T-helper 17 cell (primary cell): ENCODE results near the gene PTH2. TPM values are rescaled to one million over a fixed set of nuclear protein-coding genes. Genes with fewer than 3 reads are reported as not detected.

Source experiments
- ATAC-seq: fragments of 150-1000 bp; cut with Tn5 transposase; 2 replicates; pipeline ENCODE4 v1.10.0; 2021; ENCODE audit warnings: mild to moderate bottlenecking, moderate library complexity
- DNase-seq, 3 donors: peaks; one replicate each; pipeline versions ENCODE4 v3.0.0 to v3.0.0-alpha.2; 2020 to 2021
- H3K9me3 ChIP-seq: one replicate; pipeline ENCODE4 v1.7.0; 2013; ENCODE audit warnings: low read length, mild to moderate bottlenecking; ENCODE audit not compliant: control insufficient read depth, poor library complexity, severe bottlenecking
- H3K27ac Mint-ChIP-seq: one replicate; pipeline ENCODE4 v1.8.0; 2022; ENCODE audit warnings: mild to moderate bottlenecking, moderate library complexity, mixed read lengths
- H3K27me3 Mint-ChIP-seq: one replicate; pipeline ENCODE4 v1.8.0; 2022; ENCODE audit warnings: mixed read lengths
- H3K36me3 Mint-ChIP-seq: one replicate; pipeline ENCODE4 v1.8.0; 2022; ENCODE audit warnings: low read depth, mixed read lengths
- H3K4me1 Mint-ChIP-seq: one replicate; pipeline ENCODE4 v1.8.0; 2022; ENCODE audit warnings: mild to moderate bottlenecking, mixed read lengths
- H3K4me3 Mint-ChIP-seq: one replicate; pipeline ENCODE4 v1.8.0; 2022; ENCODE audit warnings: mild to moderate bottlenecking, moderate library complexity, mixed read lengths
- total RNA-seq, 4 donors: library from RNA in 2 of 4; stranded (reverse) in 2 of 4; gene quantifications; one replicate each; pipeline ENCODE4 v1.2.3 and lab custom pipeline; 2022 to 2026

The PTH2 gene
- total RNA-seq, 2 donors from 2014 or later: not detected

DNA sequence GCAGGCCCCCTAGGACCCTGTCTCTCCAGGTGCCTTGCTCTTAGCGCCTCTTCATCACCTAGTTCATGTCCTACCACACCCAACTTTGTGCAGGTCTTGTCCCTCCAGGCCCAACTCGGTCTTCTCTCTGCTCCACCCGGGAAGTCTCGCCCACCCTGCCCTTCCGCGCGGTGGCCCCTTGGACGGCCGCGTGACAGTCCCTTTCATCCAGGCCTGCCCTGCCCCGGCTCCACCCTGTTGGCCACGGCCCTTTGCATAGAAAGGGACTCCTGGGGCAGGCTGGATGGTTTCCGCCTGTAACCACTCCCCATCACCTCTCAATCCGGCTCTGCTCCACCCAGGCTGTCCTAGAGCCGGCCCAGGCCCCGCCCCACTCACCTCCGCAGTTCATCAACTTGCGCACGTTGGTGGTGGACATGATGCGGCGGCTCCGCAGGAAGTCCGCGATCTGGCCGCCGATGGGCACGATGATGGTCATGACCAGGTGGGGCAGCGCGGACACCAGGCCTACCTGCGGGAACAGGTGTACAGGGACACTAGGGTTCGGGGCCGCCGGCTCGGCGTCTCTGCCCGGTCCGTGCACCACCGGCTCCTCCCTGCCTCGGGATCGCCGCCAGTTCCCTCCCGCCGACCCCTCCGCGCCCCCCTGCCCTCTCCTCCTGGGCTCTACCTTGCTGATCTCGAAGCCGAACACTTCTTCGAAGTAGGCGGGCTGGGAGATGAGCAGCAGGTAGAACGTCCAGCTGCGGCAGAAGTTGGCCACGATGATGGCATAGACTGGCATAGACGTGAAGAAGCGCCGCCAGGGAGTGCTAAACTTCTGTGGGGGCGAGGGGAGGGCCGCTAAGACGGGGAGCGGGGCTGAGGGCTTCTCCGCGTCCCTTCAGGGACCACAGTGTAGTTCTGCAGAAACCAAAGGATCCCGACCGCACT lies 9.2 kb upstream of the PTH2 start:
- ATAC-seq (peak; percentile 72), DNase-seq (peak in 1 of 3 donors; percentile 32)
- Mint-ChIP-seq H3K27ac (peak overlapping the region; percentile 39), H3K36me3 (peaks cover 13% of the 10 kb centered on the region), H3K4me1 (peaks cover 43% of the 10 kb centered on the region), H3K27me3 (peaks cover 82% of the 10 kb centered on the region), H3K4me3 (peak overlapping the region; percentile 66)
- H3K9me3 ChIP-seq: no peaks in the 10 kb centered on the region

DNA sequence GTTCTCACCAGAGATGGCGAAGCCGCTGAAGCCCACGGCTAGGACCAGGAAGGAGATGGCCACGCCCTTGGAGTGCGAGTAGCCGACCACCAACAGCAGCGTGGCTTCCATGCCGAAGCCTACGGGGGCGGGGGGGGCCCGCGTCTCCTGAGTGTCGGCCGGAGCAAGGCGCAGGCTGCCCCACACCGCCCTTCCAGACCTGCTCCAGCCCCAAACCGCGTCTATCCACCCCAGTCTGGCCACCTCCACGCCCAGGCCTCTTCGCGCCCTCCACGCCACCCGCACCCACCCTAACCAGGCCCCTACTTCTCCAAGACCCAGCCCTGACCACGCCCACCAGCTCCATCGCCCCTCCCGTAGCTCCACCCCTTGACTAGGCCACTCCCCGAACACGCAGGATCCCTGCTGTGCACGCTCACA lies 8.1 kb upstream of the PTH2 start:
- H3K27me3 Mint-ChIP-seq: peaks cover 82% of the 10 kb centered on the region
- H3K27ac Mint-ChIP-seq: no peak overlapping the region
- ATAC-seq (no peak), DNase-seq (no peak)
- peaks cover 19% of the 10 kb centered on the region for H3K36me3 Mint-ChIP-seq
- no peaks in the 10 kb centered on the region for H3K9me3 ChIP-seq
- H3K4me3 Mint-ChIP-seq: no peak overlapping the region
- peaks cover 49% of the 10 kb centered on the region for H3K4me1 Mint-ChIP-seq

DNA sequence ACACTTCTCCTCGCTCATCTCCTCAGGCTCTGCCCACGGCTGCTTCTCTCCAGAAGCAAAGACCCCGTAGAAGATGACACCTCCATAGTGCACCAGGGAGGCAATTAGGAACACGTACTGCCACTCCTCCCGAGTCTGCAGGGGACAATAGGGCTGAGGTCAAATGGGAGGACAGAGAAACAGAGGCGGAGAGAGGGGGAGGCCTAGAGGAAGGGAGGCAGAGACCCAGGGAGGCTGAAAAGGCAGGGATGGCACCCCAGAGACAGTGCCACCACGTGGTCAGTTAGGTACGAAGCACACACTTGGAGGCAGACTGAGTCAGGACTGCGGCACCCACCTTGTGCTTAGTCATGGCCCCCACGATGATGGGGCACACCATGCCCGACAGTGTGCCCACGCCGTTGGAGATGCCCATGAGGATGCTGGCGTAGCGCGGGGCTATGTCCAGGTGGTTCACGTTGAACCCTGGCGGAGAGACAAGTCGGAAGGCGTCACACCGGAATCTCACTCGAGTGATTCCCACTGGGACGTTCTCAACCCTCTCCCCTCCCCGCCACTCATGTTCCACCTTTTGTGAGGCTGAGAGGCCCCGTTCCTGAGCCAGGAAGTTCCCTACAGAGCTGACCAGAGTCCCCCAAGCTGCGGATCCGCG lies 7.6 kb upstream of the PTH2 start:
- H3K27ac Mint-ChIP-seq: no peak overlapping the region
- H3K4me3 Mint-ChIP-seq: peak overlapping the region; percentile 0
- DNase-seq: no peak
- peaks cover 49% of the 10 kb centered on the region for H3K4me1 Mint-ChIP-seq
- H3K9me3 ChIP-seq: no peaks in the 10 kb centered on the region
- ATAC-seq: no peak
- H3K27me3 Mint-ChIP-seq: peaks cover 82% of the 10 kb centered on the region
- peaks cover 19% of the 10 kb centered on the region for H3K36me3 Mint-ChIP-seq

DNA sequence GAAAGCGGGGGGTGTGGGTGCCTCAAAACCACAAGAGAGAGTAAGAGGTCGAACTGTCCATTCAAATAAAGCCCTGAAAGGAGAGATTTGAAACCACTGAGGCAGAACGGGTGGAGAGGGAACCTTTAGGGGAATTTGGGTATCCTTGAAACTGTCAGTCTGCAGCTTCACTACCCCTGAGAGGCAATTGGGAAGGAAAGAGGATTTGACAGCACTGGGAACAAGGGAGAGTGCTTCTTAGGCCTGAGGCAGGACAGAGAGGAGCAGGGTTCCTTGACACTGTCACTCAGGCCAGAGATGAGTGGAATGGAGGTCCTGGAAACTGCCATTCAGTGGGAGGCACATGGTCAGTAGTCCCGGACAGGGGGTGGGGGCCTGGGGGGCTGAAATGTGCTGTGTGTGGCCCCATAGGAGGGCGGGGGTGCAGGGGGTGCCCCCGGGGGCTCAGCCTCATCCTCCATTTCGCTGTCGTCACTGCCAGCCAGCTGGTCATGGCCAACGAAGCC lies 7.0 kb upstream of the PTH2 start:
- H3K9me3 ChIP-seq: no peaks in the 10 kb centered on the region
- no peak overlapping the region for H3K27ac Mint-ChIP-seq
- H3K36me3 Mint-ChIP-seq: peaks cover 15% of the 10 kb centered on the region
- H3K27me3 Mint-ChIP-seq: peaks cover 82% of the 10 kb centered on the region
- DNase-seq (no peak), ATAC-seq (no peak)
- no peak overlapping the region for H3K4me3 Mint-ChIP-seq
- peaks cover 50% of the 10 kb centered on the region for H3K4me1 Mint-ChIP-seq

DNA sequence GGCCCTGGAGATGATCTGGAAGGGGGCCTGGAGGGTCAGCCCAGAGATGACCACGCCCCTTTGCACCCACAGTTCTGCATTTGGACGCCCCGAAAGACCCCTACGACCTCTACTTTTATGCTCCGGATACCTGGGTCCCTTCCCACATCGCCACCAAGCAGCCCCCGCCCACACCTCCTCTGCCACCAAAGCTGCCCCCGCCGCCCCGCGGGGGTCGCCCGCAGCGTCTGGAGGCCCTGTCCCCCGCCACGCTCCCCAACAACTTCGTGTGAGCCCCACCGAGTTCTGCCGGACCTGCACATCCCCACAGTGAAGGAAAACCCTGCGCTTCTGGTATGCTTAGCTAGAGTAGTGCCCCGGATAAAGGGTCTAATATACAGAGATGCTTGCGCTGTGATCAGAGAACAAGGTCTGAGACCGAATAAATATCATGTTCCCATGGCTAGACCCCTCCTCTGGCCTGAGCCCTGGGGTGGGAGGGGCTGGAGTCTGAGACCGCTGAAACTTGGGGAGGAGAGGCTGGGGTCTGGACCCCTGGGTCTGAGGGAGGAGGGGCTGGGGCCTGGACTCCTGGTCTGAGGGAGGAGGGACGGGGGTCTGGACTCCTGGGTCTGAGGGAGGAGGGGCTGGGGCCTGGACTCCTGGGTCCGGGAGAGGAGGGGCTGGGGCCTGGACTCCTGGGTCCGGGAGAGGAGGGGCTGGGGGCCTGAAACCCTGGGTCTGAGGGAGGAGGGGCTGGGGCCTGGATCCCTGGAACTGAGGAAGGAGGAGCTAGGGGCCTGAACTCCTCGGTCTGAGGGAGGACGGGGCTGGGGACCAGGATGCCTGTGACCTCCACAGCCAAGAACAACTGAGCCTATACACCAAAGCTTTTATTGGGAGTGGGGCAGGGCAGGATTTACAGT lies 5.6 kb upstream of the PTH2 start:
- peak overlapping the region; percentile 25 for H3K4me3 Mint-ChIP-seq
- no peak overlapping the region for H3K27ac Mint-ChIP-seq
- ATAC-seq (no peak), DNase-seq (no peak)
- peaks cover 18% of the 10 kb centered on the region for H3K36me3 Mint-ChIP-seq
- H3K27me3 Mint-ChIP-seq: peaks cover 85% of the 10 kb centered on the region
- peaks cover 58% of the 10 kb centered on the region for H3K4me1 Mint-ChIP-seq
- no peaks in the 10 kb centered on the region for H3K9me3 ChIP-seq

DNA sequence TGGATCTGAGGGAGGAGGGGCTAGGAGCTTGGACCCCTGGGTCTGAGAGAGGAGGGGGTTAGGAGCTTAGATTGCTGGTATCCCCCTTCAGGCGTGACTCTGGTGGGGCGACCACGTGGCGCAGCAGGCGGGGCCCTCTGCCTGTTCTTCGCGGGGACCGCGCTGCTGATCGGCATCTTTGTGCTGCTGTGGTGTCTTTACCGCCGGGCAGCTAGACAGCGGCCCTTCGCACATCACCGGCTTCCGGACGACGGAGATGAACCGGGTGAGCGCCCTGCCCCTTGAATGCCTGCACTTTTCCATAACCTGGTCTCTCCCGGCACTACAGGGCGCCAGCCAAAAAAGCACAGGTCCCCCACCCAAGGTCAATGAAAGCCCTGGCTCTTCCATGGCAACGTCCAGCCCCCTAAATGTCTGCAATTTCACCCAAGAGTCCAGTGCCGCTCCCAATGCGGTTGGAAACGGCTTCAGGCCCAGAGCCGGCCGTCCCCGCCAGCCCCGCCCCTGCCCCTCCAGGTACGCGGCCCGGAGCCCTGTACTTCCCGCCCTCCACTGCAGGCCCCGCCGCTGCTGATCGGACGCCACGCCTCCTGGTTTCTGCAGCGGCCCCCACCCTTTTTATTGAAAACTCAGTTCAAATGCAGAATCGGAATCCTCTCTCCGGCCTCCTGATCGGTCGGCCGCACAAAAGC lies 4.8 kb upstream of the PTH2 start:
- H3K27me3 Mint-ChIP-seq: peaks cover 85% of the 10 kb centered on the region
- H3K27ac Mint-ChIP-seq: no peak overlapping the region
- DNase-seq (peak in 2 of 3 donors; percentile 25 to 40), ATAC-seq (peak; percentile 39)
- peaks cover 59% of the 10 kb centered on the region for H3K4me1 Mint-ChIP-seq
- H3K9me3 ChIP-seq: no peaks in the 10 kb centered on the region
- H3K4me3 Mint-ChIP-seq: peak overlapping the region; percentile 75
- H3K36me3 Mint-ChIP-seq: peaks cover 22% of the 10 kb centered on the region

DNA sequence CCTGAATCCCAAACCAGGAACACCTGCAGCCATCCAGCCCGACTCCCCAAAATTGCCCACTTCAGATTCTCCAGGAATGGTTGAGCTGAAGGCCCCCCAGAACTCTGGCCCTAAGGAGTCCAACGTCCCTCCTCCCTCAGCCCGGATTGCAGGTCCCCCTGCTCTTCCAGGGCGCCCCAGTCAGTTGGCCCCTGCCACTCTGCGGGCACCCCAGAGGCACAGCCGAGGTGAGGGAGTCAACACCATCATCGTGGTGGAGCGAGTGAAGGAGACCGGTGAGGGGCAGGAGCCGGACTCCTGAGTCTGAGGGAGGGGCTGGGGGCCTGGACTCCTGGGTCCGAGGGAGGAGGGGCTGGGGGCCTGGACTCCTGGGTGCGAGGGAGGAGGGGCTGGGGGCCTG lies 4.1 kb upstream of the PTH2 start:
- peaks cover 22% of the 10 kb centered on the region for H3K36me3 Mint-ChIP-seq
- H3K27ac Mint-ChIP-seq: no peak overlapping the region
- peaks cover 61% of the 10 kb centered on the region for H3K4me1 Mint-ChIP-seq
- no peaks in the 10 kb centered on the region for H3K9me3 ChIP-seq
- DNase-seq: no peak
- no peak overlapping the region for H3K4me3 Mint-ChIP-seq
- no peak for ATAC-seq
- peaks cover 88% of the 10 kb centered on the region for H3K27me3 Mint-ChIP-seq

DNA sequence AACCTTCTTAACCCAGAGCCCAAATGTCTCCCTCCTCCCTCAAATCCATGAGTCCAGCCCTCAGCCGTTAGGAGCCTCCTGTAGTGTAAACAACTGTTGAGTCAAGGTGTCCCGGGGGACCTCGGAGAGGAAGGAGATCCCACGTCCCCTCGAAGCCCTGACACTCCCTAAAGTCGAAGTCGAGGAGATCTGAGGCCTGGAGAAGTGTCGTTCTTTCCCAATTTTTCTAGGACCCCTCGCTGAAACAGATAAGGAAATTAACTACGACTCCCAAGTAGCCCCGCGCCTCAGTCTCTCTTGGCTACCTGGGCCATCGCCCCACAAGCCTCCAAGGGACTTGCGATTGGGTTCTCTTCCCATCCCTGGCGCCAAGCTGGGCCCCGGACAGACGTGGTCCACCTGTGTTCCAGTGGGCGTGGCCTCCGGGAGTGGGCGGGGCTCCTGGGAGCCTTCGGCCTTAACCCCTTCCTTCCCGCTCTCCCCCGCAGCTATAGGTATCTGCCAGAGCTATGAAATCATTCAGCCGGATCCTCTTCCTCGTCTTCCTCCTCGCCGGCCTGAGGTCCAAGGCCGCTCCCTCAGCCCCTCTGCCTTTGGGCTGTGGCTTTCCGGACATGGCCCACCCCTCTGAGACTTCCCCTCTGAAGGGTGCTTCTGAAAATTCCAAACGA lies 2.8 kb upstream of the PTH2 start:
- no peak overlapping the region for H3K27ac Mint-ChIP-seq

DNA sequence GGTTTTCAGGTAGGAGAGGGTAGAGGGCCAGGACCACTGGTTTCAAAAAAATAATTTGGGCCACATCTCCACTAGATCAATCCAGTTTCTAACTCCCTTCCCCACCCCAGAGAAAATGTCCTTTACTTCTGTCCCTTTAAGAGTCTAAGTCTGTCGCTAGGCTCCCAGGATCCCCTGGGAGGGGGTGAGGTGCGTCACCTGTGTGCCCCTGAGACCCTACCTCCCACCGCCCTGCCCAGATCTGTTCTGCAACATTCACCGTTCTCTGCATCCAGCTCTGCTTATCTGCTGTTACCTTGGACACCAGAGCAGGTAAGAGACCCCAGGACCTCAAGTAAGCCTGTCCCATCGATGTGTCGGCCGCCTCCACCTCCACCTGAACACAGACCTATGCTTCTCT lies 1.9 kb upstream of the PTH2 start, which contains the start of gene GFY:
GFY (plus strand) TSS at position 211 of the 400 bp plus-strand sequence. CDS start 1,043 bp downstream, outside the sequence.
- H3K36me3 Mint-ChIP-seq: peaks cover 22% of the 10 kb centered on the region
- peak within 1 kb of the TSS; percentile 93 for H3K4me3 Mint-ChIP-seq

More for the DNA sequence above, 2.8 kb upstream of the PTH2 start:
- DNase-seq (no peak), ATAC-seq (no peak)
- Mint-ChIP-seq H3K36me3 (peaks cover 22% of the 10 kb centered on the region), H3K4me1 (peaks cover 68% of the 10 kb centered on the region), H3K27me3 (peaks cover 92% of the 10 kb centered on the region), H3K4me3 (no peak overlapping the region)
- no peaks in the 10 kb centered on the region for H3K9me3 ChIP-seq

DNA sequence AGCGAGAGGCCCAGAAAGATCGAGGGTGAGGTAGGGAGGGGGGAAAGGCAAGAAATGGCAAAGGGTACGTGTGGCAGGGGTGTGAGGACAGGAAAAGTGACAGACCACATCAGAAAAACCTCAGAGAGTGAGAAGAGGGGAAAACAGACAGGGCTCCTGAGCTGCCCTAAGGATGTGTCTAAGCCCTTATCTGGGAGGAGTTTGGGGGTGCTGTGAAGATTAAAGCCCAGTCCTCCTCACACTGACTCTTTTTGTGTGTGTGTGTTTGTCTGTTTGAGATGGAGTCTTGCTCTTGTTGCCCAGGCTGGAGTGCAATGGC lies 703 bp upstream of the PTH2 start:
- peaks cover 74% of the 10 kb centered on the region for H3K4me1 Mint-ChIP-seq
- peaks cover 94% of the 10 kb centered on the region for H3K27me3 Mint-ChIP-seq
- peak overlapping the region; percentile 86 for H3K27ac Mint-ChIP-seq
- H3K9me3 ChIP-seq: no peaks in the 10 kb centered on the region
- H3K36me3 Mint-ChIP-seq: peaks cover 22% of the 10 kb centered on the region
- H3K4me3 Mint-ChIP-seq: peak overlapping the region; percentile 93
- no peak for DNase-seq
- peak; percentile 65 for ATAC-seq

More for the DNA sequence above, 1.9 kb upstream of the PTH2 start, which contains the start of gene GFY:
- H3K4me1 Mint-ChIP-seq: peaks cover 70% of the 10 kb centered on the region
- ATAC-seq (no peak), DNase-seq (no peak)
- peaks cover 92% of the 10 kb centered on the region for H3K27me3 Mint-ChIP-seq
- H3K27ac Mint-ChIP-seq: peak within 1 kb of the TSS; percentile 86
- no peaks in the 10 kb centered on the region for H3K9me3 ChIP-seq

DNA sequence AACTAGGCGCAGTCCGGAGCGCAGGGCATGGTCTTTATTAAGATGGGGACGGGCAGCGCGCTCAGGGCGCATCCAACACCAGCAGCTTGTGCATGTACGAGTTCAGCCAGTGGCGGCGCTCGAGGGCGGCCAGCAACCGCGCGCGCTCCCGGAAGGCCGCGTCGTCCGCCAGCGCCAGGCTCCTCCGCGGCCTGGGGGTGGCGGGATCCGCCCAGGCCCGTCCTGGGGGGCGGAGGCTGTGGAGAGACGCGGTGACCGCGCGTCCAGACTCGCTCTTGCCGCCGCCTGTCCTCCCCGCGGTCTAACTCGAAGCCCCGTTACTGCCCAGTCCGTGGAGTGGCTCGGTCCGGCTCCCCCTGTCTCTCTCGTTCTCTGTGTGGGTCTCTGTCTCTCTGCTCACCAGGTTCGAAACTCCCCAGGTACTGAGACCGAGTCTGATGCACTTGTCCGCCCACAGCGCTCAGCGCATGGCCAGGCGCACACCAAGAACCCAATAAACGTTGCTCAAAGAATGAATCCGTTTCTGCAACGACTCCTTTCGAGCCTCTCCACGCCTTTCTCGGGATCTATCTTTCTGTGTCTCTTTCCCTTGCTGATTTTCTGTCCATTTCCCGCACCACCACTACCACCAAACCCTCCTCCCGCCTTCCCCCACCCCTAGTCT lies 702 bp downstream of the PTH2 start:
- peaks cover 67% of the 10 kb centered on the region for H3K4me1 Mint-ChIP-seq
- H3K9me3 ChIP-seq: no peaks in the 10 kb centered on the region
- peak; percentile 56 for ATAC-seq
- peaks cover 92% of the 10 kb centered on the region for H3K27me3 Mint-ChIP-seq
- peak; percentile 30 to 46 (median 39) for DNase-seq
- H3K27ac Mint-ChIP-seq: no peak overlapping the region
- H3K36me3 Mint-ChIP-seq: peaks cover 22% of the 10 kb centered on the region
- peak overlapping the region; percentile 93 for H3K4me3 Mint-ChIP-seq
